PC-9 (cell line): ENCODE results near the gene CA6. TPM values are rescaled to one million over a fixed set of nuclear protein-coding genes. Genes with fewer than 3 reads are reported as not detected.
"Not testable (repeated sequence)": the region's sequence is repeated elsewhere in the genome, so short reads cannot be mapped to it uniquely, and the experiment has no call there.

ENCODE experiments used
- BruUV-seq: library from RNA; stranded (reverse); fragments of 400-500 nt; replicated peaks from 2 replicates; lab custom pipeline; 2021; lab: Mats Ljungman, UMichigan
- CTCF ChIA-PET: fragments of 300-600 bp; sonication (Branson Sonifier 250); formaldehyde crosslinking; loops from one replicate; lab custom pipeline; 2022; ENCODE audit warnings: antibody characterized with exemption; lab: Charles Lee
- POLR2A ChIA-PET: fragments of 300-600 bp; sonication (Branson Sonifier 250); formaldehyde crosslinking; loops from one replicate; lab custom pipeline; 2022; ENCODE audit warnings: antibody characterized with exemption; ENCODE audit not compliant: unreplicated experiment; lab: Charles Lee
- DNase-seq, 2 experiments: peaks; one replicate each; pipeline versions ENCODE4 v3.0.0 to v3.0.0-alpha.2; 2015 to 2022; ENCODE audit warnings: mixed read lengths in 1 of 2
- H2AFZ ChIP-seq: fragments of 200-600 bp; sonication (generic); 2 replicates; pipeline ENCODE4 v1.8.1; 2017; ENCODE audit warnings: antibody characterized with exemption
- H3F3A ChIP-seq: fragments of 200-600 bp; sonication (generic); 2 replicates; pipeline ENCODE4 v1.8.1; 2017; ENCODE audit warnings: antibody characterized with exemption, mild to moderate bottlenecking, low read depth; ENCODE audit not compliant: insufficient read depth
- H3K27ac ChIP-seq: fragments of 200-600 bp; sonication (generic); 2 replicates; pipeline ENCODE4 v1.6.1; 2016; ENCODE audit warnings: mixed run types
- H3K27me3 ChIP-seq: fragments of 200-600 bp; sonication (generic); 2 replicates; pipeline ENCODE4 v1.6.1; 2016; ENCODE audit warnings: low read depth, mixed run types; ENCODE audit not compliant: insufficient read depth
- H3K36me3 ChIP-seq: fragments of 200-600 bp; sonication (generic); 2 replicates; pipeline ENCODE4 v1.6.1; 2016; ENCODE audit warnings: low read depth, mixed run types
- H3K4me1 ChIP-seq: fragments of 200-600 bp; sonication (generic); replicated peaks from 2 replicates; pipeline ENCODE4 v1.6.1; 2016; ENCODE audit warnings: mixed run types; ENCODE audit not compliant: insufficient read depth
- H3K4me2 ChIP-seq: fragments of 200-600 bp; sonication (generic); 2 replicates; pipeline ENCODE4 v1.6.1; 2017; ENCODE audit warnings: mixed run types
- H3K4me3 ChIP-seq: fragments of 200-600 bp; sonication (generic); 2 replicates; pipeline ENCODE4 v1.6.1; 2016; ENCODE audit warnings: mixed run types
- H3K79me2 ChIP-seq: fragments of 200-600 bp; sonication (generic); 2 replicates; pipeline ENCODE4 v1.6.1; 2017; ENCODE audit warnings: low read depth, mixed run types
- H3K9me2 ChIP-seq: fragments of 200-600 bp; sonication (generic); 2 replicates; pipeline ENCODE4 v1.8.1; 2017; ENCODE audit warnings: mild to moderate bottlenecking; ENCODE audit not compliant: insufficient read depth
- H3K9me3 ChIP-seq: fragments of 200-600 bp; sonication (generic); 2 replicates; pipeline ENCODE4 v1.8.1; 2016; ENCODE audit warnings: low read depth; ENCODE audit not compliant: insufficient read depth
- H4K20me1 ChIP-seq: fragments of 200-600 bp; sonication (generic); 2 replicates; pipeline ENCODE4 v1.8.1; 2017; ENCODE audit not compliant: insufficient read depth
- EZH2 ChIP-seq: fragments of 200-600 bp; sonication (generic); IDR thresholded peaks from 2 replicates; pipeline ENCODE4 v1.8.0; 2017; ENCODE audit warnings: antibody characterized with exemption, low read depth
- intact Hi-C: fragments of 100-400 bp; cut with micrococcal nuclease; formaldehyde crosslinking; loops from one replicate; pipeline ENCODE4 v1.10.0; 2022; ENCODE audit not compliant: unreplicated experiment
- total RNA-seq: library from RNA; stranded (reverse); gene quantifications from 2 replicates; pipeline ENCODE4 v1.2.3, GENCODE V29; 2021
- TF ChIP-seq, protein P1 (sequence below): fragments of 200-600 bp; sonication (generic); conservative IDR thresholded peaks from 2 replicates; pipeline ENCODE4 v1.6.1; 2017; ENCODE audit warnings: mixed run types, antibody characterized with exemption, mild to moderate bottlenecking, moderate library complexity

The CA6 gene
- total RNA-seq, 1 experiment from 2014 or later: not detected

DNA sequence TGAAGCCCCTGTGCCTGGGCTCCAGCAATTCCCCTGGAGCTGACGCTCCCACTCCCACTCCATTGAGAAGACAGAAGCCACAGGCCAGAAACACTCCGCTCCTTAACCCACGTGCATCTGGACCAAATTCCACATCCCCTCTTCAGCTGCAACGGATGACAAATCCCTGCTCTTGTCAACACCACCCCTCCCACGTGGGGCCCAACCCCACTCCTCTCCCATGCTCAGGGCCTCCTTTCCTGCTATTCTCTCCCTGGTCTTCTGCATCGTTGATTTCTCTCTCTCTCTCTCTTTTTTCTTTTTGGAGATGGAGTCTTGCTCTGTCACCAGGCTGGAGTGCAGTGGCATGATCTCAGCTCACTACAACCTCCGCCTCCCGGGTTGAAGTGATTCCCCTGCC lies 18.3 kb downstream of the CA6 start:
- intact Hi-C loops: loop anchor here (1.0 kb wide), 1 partner anchor 22 kb away; no protein-coding TSS in a partner anchor
- H3K9me3 ChIP-seq: no peaks in the 10 kb centered on the region
- TF ChIP-seq, protein P1, sequence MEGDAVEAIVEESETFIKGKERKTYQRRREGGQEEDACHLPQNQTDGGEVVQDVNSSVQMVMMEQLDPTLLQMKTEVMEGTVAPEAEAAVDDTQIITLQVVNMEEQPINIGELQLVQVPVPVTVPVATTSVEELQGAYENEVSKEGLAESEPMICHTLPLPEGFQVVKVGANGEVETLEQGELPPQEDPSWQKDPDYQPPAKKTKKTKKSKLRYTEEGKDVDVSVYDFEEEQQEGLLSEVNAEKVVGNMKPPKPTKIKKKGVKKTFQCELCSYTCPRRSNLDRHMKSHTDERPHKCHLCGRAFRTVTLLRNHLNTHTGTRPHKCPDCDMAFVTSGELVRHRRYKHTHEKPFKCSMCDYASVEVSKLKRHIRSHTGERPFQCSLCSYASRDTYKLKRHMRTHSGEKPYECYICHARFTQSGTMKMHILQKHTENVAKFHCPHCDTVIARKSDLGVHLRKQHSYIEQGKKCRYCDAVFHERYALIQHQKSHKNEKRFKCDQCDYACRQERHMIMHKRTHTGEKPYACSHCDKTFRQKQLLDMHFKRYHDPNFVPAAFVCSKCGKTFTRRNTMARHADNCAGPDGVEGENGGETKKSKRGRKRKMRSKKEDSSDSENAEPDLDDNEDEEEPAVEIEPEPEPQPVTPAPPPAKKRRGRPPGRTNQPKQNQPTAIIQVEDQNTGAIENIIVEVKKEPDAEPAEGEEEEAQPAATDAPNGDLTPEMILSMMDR: no peak
- no peak for TF ChIP-seq EZH2
- ChIA-PET POLR2A (no interaction called here), CTCF (interaction anchor here (0.5 kb wide), 1 partner anchor 1295 kb away, joined by 4 read pairs; no protein-coding TSS in a partner anchor)
- no peak overlapping the region for H3K4me2 ChIP-seq
- no peaks in the 10 kb centered on the region for H3K4me1 ChIP-seq
- no peak overlapping the region for H2AFZ ChIP-seq
- H3K27ac ChIP-seq: no peak overlapping the region
- no peaks in the 10 kb centered on the region for H3K27me3 ChIP-seq
- no peak for DNase-seq
- no peaks in the 10 kb centered on the region for H3F3A ChIP-seq
- no peaks in the 10 kb centered on the region for H4K20me1 ChIP-seq
- H3K9me2 ChIP-seq: no peaks in the 10 kb centered on the region
- H3K36me3 ChIP-seq: no peaks in the 10 kb centered on the region
- no peak overlapping the region for H3K4me3 ChIP-seq
- no peaks in the 10 kb centered on the region for H3K79me2 ChIP-seq
- BruUV-seq: no TSS peak

DNA sequence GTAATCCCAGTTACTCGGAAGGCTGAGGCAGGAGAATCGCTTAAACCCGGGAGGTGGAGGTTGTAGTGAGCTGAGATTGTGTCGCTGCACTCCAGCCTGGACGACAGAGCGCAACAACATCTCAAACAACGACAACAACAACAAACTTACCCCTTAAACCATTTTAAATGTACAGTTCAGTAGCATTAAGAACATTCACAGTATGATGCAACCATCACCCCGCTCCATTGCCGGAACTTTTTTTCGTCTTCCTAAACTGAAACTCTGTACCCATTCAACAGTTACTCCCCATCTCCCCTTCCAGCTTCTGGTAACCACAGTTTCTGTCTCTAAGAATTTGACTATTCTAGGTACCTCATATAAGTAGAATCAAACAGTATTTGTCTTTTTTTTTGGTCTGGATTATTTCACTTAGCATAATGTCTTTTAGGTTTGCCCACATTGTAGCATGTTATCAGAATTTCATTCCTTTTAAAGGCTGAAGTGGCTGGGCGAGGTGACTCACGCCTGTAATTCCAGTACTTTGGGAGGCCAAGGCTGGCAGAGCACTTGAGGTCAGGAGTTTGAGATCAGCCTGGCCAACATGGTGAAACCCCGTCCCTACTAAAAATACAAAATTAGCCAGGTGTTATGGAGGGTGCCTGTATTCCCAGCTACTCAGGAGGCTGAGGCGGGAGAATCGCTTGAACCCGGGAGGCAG lies 19.6 kb downstream of the CA6 start:
- H3F3A ChIP-seq: no peaks in the 10 kb centered on the region
- TF ChIP-seq, protein P1: no peak
- no peak for TF ChIP-seq EZH2
- intact Hi-C loops: no loop called here
- H3K4me2 ChIP-seq: no peak overlapping the region
- ChIA-PET CTCF (no interaction called here), POLR2A (no interaction called here)
- no peak overlapping the region for H3K4me3 ChIP-seq
- no peaks in the 10 kb centered on the region for H4K20me1 ChIP-seq
- no peaks in the 10 kb centered on the region for H3K36me3 ChIP-seq
- H3K27me3 ChIP-seq: no peaks in the 10 kb centered on the region
- no peaks in the 10 kb centered on the region for H3K9me2 ChIP-seq
- H3K9me3 ChIP-seq: no peaks in the 10 kb centered on the region
- H3K4me1 ChIP-seq: no peaks in the 10 kb centered on the region
- H2AFZ ChIP-seq: no peak overlapping the region
- H3K79me2 ChIP-seq: no peaks in the 10 kb centered on the region
- no peak for DNase-seq
- BruUV-seq: no TSS peak
- no peak overlapping the region for H3K27ac ChIP-seq

DNA sequence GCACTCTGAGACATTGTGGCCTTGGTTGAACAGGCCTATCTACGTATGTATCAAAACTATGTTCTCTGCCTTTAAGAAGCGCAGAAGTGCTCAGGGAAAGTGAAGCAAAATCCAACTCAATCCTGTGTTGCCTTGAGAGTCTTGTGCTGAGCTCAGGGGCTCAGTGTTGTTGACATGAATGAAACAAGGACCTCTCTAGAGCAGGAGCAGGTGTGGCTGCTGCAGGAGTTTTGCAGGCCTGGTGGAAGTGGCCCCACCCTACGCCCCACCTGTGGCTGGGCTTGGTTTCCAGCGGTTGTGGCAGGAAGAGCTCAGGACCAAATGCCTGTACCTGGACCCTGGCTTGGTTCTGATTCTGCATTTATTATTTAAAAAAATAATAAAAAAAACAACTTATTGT lies 20.9 kb downstream of the CA6 start:
- H3K4me3 ChIP-seq: no peak overlapping the region
- no peaks in the 10 kb centered on the region for H3K9me2 ChIP-seq
- POLR2A ChIA-PET: no interaction called here
- H4K20me1 ChIP-seq: no peaks in the 10 kb centered on the region
- BruUV-seq: no TSS peak
- no peaks in the 10 kb centered on the region for H3K4me1 ChIP-seq
- H3K36me3 ChIP-seq: no peaks in the 10 kb centered on the region
- no peak overlapping the region for H3K27ac ChIP-seq
- H3K79me2 ChIP-seq: no peaks in the 10 kb centered on the region
- H3F3A ChIP-seq: no peaks in the 10 kb centered on the region
- H2AFZ ChIP-seq: no peak overlapping the region
- no peak for DNase-seq
- no peak for TF ChIP-seq EZH2
- TF ChIP-seq, protein P1: no peak
- no peaks in the 10 kb centered on the region for H3K9me3 ChIP-seq
- no peaks in the 10 kb centered on the region for H3K27me3 ChIP-seq
- intact Hi-C loops: no loop called here
- H3K4me2 ChIP-seq: no peak overlapping the region
- CTCF ChIA-PET: no interaction called here

DNA sequence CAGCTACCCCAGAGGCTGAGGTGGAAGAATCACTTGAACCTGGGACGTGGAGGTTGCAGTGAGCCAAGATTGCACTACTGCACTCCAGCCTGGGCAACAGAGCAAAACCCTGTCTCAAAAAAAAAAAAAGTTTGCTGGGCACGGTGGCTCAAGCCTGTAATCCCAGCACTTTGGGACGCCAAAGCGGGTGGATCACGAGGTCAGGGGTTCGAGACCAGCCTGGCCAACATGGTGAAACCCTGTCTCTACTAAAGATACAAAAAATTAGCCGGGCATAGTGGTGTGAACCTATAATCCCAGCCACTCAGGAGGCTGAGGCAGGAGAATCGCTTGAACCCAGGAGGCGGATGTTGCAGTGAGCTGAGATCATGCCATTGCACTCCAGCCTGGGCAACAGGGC lies 23.2 kb downstream of the CA6 start:
- H4K20me1 ChIP-seq, H3K4me2 ChIP-seq, H3K27me3 ChIP-seq, H3K9me2 ChIP-seq, BruUV-seq, CTCF ChIA-PET, POLR2A ChIA-PET, intact Hi-C loops, H3K36me3 ChIP-seq, H3K79me2 ChIP-seq, H3K9me3 ChIP-seq, H3K27ac ChIP-seq, DNase-seq, H2AFZ ChIP-seq, H3K4me1 ChIP-seq, H3K4me3 ChIP-seq, H3F3A ChIP-seq: not testable (repeated sequence)
